HG02885 (cell line): ENCODE data around the gene HSP90AB1.
"Not testable (repeated sequence)": the region's sequence is repeated elsewhere in the genome, so short reads cannot be mapped to it uniquely, and the experiment has no call there.

ENCODE experiments used
- ATAC-seq: cut with Tn5 transposase; IDR thresholded peaks from one replicate; pipeline ENCODE4 v1.9.1; 2021; ENCODE audit warnings: mild to moderate bottlenecking; ENCODE audit not compliant: unreplicated experiment, poor library complexity

The HSP90AB1 gene

GRCh38 chr6:44221961-44222335 lies 25.0 kb upstream of the HSP90AB1 start:
- ATAC-seq = no peak

GRCh38 chr6:44222486-44223318 lies 24.2 kb upstream of the HSP90AB1 start:
- ATAC-seq = peak; percentile 2

GRCh38 chr6:44223319-44224028 lies 23.4 kb upstream of the HSP90AB1 start, which contains the start of gene SLC29A1:
Gene SLC29A1 (plus strand): TSS chr6:44223595. CDS start chr6:44227314, 3,719 bp downstream.
- ATAC-seq = peak; percentile 56

- ATAC-seq = peak; percentile 1
Measured at GRCh38 chr6:44224029-44224964, 22.6 kb upstream of the HSP90AB1 start.

DNA sequence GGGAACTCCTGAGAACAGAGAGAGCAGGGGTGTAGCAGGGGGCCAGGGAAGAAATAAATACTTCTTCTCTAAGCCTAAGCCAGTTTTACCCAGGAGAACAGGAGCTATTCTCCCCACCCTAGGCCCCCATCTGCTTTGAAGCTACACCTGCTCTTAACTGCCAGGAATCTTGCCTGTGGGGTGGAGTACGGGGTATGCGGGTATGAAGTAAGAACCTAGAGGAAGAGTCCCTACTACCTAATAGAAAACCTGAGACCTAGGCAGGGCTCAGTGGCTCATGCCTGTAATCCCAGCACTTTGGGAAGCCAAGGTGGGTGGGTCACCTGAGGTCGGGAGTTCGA lies 22.0 kb upstream of the HSP90AB1 start:
- no peak for ATAC-seq

GRCh38 chr6:44225579-44226325 lies 21.1 kb upstream of the HSP90AB1 start:
- ATAC-seq = no peak

- ATAC-seq = no peak
Measured at GRCh38 chr6:44226368-44227147, 20.3 kb upstream of the HSP90AB1 start.

GRCh38 chr6:44227148-44227793 lies 19.6 kb upstream of the HSP90AB1 start:
- ATAC-seq = no peak

GRCh38 chr6:44228031-44228430 lies 18.9 kb upstream of the HSP90AB1 start:
- no peak for ATAC-seq

- ATAC-seq = no peak
Measured at GRCh38 chr6:44228433-44228832, 18.5 kb upstream of the HSP90AB1 start.

GRCh38 chr6:44228836-44229235 lies 18.1 kb upstream of the HSP90AB1 start:
- ATAC-seq = no peak

DNA sequence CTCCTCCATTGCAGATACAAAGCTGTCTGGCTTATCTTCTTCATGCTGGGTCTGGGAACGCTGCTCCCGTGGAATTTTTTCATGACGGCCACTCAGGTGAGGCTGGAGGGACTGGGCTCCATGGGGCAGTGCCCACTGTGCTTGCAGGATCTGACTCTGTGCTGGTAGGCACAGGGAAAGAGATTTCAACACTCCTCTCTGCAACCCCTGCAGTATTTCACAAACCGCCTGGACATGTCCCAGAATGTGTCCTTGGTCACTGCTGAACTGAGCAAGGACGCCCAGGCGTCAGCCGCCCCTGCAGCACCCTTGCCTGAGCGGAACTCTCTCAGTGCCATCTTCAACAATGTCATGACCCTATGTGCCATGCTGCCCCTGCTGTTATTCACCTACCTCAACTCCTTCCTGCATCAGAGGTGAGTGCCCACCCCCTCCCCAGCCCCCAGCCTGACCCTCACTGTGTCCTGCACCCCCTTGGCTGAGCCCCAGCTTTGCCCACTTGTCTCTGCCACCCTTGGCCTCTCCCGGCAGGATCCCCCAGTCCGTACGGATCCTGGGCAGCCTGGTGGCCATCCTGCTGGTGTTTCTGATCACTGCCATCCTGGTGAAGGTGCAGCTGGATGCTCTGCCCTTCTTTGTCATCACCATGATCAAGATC lies 17.4 kb upstream of the HSP90AB1 start:
- ATAC-seq = no peak

DNA sequence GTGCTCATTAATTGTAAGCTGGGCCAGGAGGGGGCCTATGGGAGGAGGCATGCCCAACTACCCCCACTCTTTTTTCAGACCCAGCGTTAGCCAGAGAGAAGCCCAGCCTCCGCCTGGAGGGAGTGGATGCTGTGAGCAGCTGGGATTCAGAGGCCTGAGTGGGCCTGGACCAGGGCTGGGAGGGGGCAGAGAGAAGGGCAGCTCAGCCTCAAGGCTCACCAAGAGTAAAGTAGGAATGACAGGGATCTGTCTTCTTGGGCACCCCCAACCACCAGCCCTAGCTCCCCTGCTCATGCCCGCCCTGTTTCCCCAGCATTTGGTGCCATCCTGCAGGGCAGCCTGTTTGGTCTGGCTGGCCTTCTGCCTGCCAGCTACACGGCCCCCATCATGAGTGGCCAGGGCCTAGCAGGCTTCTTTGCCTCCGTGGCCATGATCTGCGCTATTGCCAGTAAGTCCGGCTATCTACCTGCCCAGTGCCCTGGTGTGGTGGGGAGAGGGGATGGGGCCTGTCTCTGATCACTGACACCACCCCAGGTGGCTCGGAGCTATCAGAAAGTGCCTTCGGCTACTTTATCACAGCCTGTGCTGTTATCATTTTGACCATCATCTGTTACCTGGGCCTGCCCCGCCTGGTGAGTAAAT lies 16.7 kb upstream of the HSP90AB1 start:
- ATAC-seq = no peak

- ATAC-seq = not testable (repeated sequence)
Measured at GRCh38 chr6:44231426-44231825, 15.5 kb upstream of the HSP90AB1 start.

GRCh38 chr6:44232676-44233566 lies 14.0 kb upstream of the HSP90AB1 start:
- no peak for ATAC-seq

- no peak for ATAC-seq
Measured at GRCh38 chr6:44233567-44234100, 13.3 kb upstream of the HSP90AB1 start.
